ENCODE data around the gene GIN1.

DNA sequence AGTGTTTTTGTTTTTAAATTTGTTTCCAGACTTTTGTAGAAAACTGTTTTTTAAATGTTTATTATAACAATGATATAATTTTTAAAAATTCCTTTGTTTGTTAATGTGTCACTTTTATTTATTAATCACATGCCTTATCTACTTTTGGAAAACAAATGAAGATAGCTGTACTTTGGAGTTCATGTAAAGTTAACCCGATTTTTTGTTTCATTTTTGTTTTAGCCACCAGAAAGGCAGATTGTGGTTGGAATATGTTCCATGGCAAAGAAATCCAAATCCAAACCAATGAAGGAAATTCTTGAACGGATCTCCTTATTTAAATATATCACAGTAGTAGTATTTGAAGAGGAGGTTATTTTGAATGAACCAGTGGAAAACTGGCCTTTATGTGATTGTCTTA lies 13.3 kb upstream of the GIN1 start:
- no peak for TF ChIP-seq ZNF274 (IDR thresholded peaks at IDR 0.05; ENCODE audit: low read depth, low read length)
- TF ChIP-seq YY1 (IDR thresholded peaks at IDR 0.05; ENCODE audit: insufficient read depth, insufficient read length) = no peak
- no peak for TF ChIP-seq SUZ12 (IDR thresholded peaks at IDR 0.05; ENCODE audit: extremely low read depth, insufficient read depth, insufficient read length)
